GM18858 (cell line): ENCODE data around the gene MYH7.
"Not testable (repeated sequence)": the region's sequence is repeated elsewhere in the genome, so short reads cannot be mapped to it uniquely, and the experiment has no call there.

Source experiments
- ATAC-seq: cut with Tn5 transposase; IDR thresholded peaks from one replicate; pipeline ENCODE4 v1.9.1; 2021; ENCODE audit not compliant: unreplicated experiment

The MYH7 gene

GRCh38 chr14:23388996-23389395, 46.5 kb downstream of the MYH7 start:
- ATAC-seq: no peak

GRCh38 chr14:23387916-23388882, 47.3 kb downstream of the MYH7 start:
- ATAC-seq: no peak

- ATAC-seq: no peak
These were observed 48.5 kb downstream of the MYH7 start for GRCh38 chr14:23386999-23387398.

- ATAC-seq: not testable (repeated sequence)
These were observed 49.2 kb downstream of the MYH7 start for GRCh38 chr14:23386266-23386657.

- no peak for ATAC-seq
These were observed 49.7 kb downstream of the MYH7 start for GRCh38 chr14:23385642-23386265.

GRCh38 chr14:23385244-23385641, 50.2 kb downstream of the MYH7 start:
- no peak for ATAC-seq

GRCh38 chr14:23384364-23385080, 50.9 kb downstream of the MYH7 start:
- no peak for ATAC-seq

- ATAC-seq: no peak
These were observed 52.6 kb downstream of the MYH7 start for GRCh38 chr14:23382731-23383440.

- no peak for ATAC-seq
These were observed 53.2 kb downstream of the MYH7 start for GRCh38 chr14:23382276-23382675.

- ATAC-seq: no peak
These were observed 53.6 kb downstream of the MYH7 start for GRCh38 chr14:23381871-23382270.

- ATAC-seq: no peak
These were observed 54.5 kb downstream of the MYH7 start for GRCh38 chr14:23380976-23381375.

GRCh38 chr14:23380197-23380914, 55.1 kb downstream of the MYH7 start:
- ATAC-seq: no peak

GRCh38 chr14:23379366-23380196, 55.9 kb downstream of the MYH7 start:
- ATAC-seq: no peak

GRCh38 chr14:23378612-23379220, 56.7 kb downstream of the MYH7 start:
- ATAC-seq: no peak

- ATAC-seq: no peak
These were observed 57.6 kb downstream of the MYH7 start for GRCh38 chr14:23377573-23378563.

- no peak for ATAC-seq
These were observed 58.3 kb downstream of the MYH7 start for GRCh38 chr14:23377198-23377550.

GRCh38 chr14:23376482-23377197, 58.8 kb downstream of the MYH7 start, which contains the start of gene CMTM5:
Gene CMTM5 (plus strand): TSS chr14:23377046. CDS start chr14:23377252, 206 bp downstream.
- no peak for ATAC-seq
